HepG2 (cell line): Measurements from ENCODE around the gene LYRM2.

Experiments used
- BHLHE40 ChIP-seq: IDR thresholded peaks from 2 replicates; pipeline ENCODE4 v1.6.1; 2011; ENCODE audit warnings: low read length, improper control_type of control experiment
- REST ChIP-seq, 2 experiments: IDR thresholded peaks; 2 replicates each; pipeline ENCODE4 v1.6.1; 2011 to 2012; ENCODE audit warnings: low read length in 2 of 2, borderline replicate concordance in 1 of 2, low read depth in 1 of 2, mild to moderate bottlenecking in 1 of 2, moderate library complexity in 1 of 2

- TF ChIP-seq BHLHE40 (no peak), REST (IDR thresholded peaks at IDR 0.05; ENCODE audit: borderline replicate concordance in 1 of 2, low read depth in 1 of 2, low read length in 2 of 2) (no peak)
These were observed 14.8 kb downstream of the LYRM2 start for GRCh38 chr6:89623749-89624148.
